Spleen (tissue), 7 donors: ENCODE results near the gene RAB1A.
"Not testable (repeated sequence)": the region's sequence is repeated elsewhere in the genome, so short reads cannot be mapped to it uniquely, and the experiment has no call there.

Experiments
- CTCF ChIP-seq, 11 experiments: fragments of 200-600 bp in 7 of 11; fragments of 450-650 bp in 4 of 11; sonication (generic) in 4 of 11; IDR thresholded peaks in 8 of 11; conservative IDR thresholded peaks in 3 of 11; 1 replicate in 7 of 11; 2 replicates in 4 of 11; pipeline versions ENCODE4 v1.4.0 to v1.8.0; 2016 to 2021; ENCODE audit warnings: antibody characterized with exemption in 11 of 11, inconsistent platforms in 4 of 11, mild to moderate bottlenecking in 1 of 11
- POLR2AphosphoS5 ChIP-seq, 3 donors: sonication (generic); formaldehyde crosslinking; IDR thresholded peaks; one replicate each; pipeline ENCODE4 v1.5.1; 2017; ENCODE audit warnings: antibody characterized with exemption in 3 of 3
- donor health status: DM: no; HTN: no; CAD: no; lungs with moderate emphysema.
- donor health status: DM: no; HTN: no; CAD: no.
- donor health status: DM: no; HTN: no; CAD: no.

DNA sequence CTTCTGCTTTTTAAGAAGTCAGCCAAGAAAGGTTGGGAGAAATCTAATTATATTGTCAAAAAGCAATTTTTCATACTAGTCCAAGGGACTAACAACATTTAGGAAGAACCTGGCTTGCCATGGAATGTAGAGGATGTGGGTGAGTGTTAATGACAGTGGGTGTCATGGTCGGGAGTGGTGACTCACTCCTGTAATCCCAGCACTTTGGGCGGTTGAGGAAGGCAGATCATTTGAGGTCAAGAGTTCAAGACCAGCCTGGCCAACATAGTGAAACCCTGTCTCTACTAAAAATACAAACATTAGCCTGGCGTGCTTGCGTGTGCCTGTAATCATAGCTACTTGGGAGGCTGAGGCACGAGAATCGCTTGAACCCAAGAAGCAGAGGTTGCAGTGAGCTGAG lies 27.9 kb upstream of the RAB1A start:
- TF ChIP-seq CTCF (IDR thresholded peaks at IDR 0.05 in 8 of 11, conservative IDR thresholded peaks at IDR 0.05 in 3 of 11); POLR2AphosphoS5 (IDR thresholded peaks at IDR 0.05): not testable (repeated sequence)
